GM19397 (cell line): ENCODE data around the gene NAA40.

Source experiments
- ATAC-seq: cut with Tn5 transposase; IDR thresholded peaks from one replicate; pipeline ENCODE4 v1.9.1; 2021; ENCODE audit warnings: mild to moderate bottlenecking, moderate library complexity; ENCODE audit not compliant: unreplicated experiment

NAA40 gene

GRCh38 chr11:63938479-63939396, at the start of gene NAA40:
NAA40 (plus strand) TSS chr11:63939002; CDS start chr11:63939097, 95 bp downstream.
- peak; percentile 96 for ATAC-seq

GRCh38 chr11:63889344-63889743, 49.5 kb upstream of the NAA40 start:
- no peak for ATAC-seq

- ATAC-seq, result no peak
Measured at GRCh38 chr11:63890368-63890767, 48.4 kb upstream of the NAA40 start.

GRCh38 chr11:63892228-63892627, 46.6 kb upstream of the NAA40 start:
- no peak for ATAC-seq

GRCh38 chr11:63893355-63893754, 45.4 kb upstream of the NAA40 start:
- no peak for ATAC-seq

GRCh38 chr11:63896071-63896470, 42.7 kb upstream of the NAA40 start:
- no peak for ATAC-seq

GRCh38 chr11:63897459-63898146, 41.2 kb upstream of the NAA40 start:
- ATAC-seq, result no peak

GRCh38 chr11:63901660-63902059, 37.1 kb upstream of the NAA40 start:
- no peak for ATAC-seq

GRCh38 chr11:63903884-63904283, 34.9 kb upstream of the NAA40 start:
- no peak for ATAC-seq

GRCh38 chr11:63904743-63905142, 34.1 kb upstream of the NAA40 start:
- no peak for ATAC-seq

GRCh38 chr11:63905179-63905578, 33.6 kb upstream of the NAA40 start:
- ATAC-seq, result no peak

- no peak for ATAC-seq
Measured at GRCh38 chr11:63906087-63906486, 32.7 kb upstream of the NAA40 start.

GRCh38 chr11:63906585-63906984, 32.2 kb upstream of the NAA40 start:
- no peak for ATAC-seq

GRCh38 chr11:63907063-63907462, 31.7 kb upstream of the NAA40 start:
- no peak for ATAC-seq

GRCh38 chr11:63907808-63908530, 30.8 kb upstream of the NAA40 start:
- ATAC-seq, result no peak

GRCh38 chr11:63908631-63909401, 30.0 kb upstream of the NAA40 start:
- ATAC-seq, result no peak

GRCh38 chr11:63909591-63910506, 29.0 kb upstream of the NAA40 start:
- ATAC-seq, result no peak

GRCh38 chr11:63910675-63911074, 28.1 kb upstream of the NAA40 start:
- ATAC-seq, result no peak

- no peak for ATAC-seq
Measured at GRCh38 chr11:63911440-63911839, 27.4 kb upstream of the NAA40 start.

GRCh38 chr11:63911876-63912275, 26.9 kb upstream of the NAA40 start:
- ATAC-seq, result no peak
